Ovary (tissue), 3 donors: ENCODE measurements around the gene LCE1A.

Source experiments
- POLR2A ChIP-seq: fragments of 450-650 bp; IDR thresholded peaks from one replicate; pipeline ENCODE4 v1.6.1; 2017; ENCODE audit warnings: antibody characterized with exemption, mild to moderate bottlenecking, moderate library complexity
- TF ChIP-seq, protein P1 (sequence below), 3 donors: fragments of 450-650 bp in 2 of 3; fragments of 200-600 bp in 1 of 3; IDR thresholded peaks; one replicate each; pipeline versions ENCODE4 v1.5.1 to v1.8.0; 2016 to 2022; ENCODE audit warnings: antibody characterized with exemption in 3 of 3, mild to moderate bottlenecking in 1 of 3
- donor health status: DM: no; HTN: no; CAD: no.

DNA sequence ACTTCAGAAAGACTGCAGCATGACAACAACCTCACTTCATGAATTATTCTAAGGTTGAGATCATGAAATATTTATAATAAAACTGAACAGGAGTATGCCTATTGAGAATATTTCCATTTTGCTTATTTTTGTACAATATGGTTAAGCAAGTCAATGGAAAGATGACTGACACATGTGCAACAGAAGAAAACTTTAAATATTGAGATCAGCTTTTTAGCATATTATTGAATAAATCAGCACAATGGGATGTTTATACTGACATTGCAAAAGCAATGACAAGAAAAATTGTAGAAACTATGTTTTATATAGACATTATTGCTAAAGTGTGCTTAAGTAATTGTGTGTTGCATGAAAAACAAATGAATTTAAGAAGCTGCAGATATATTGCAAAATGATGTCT is 37.2 kb downstream of the LCE1A start:
- TF ChIP-seq, protein P1, sequence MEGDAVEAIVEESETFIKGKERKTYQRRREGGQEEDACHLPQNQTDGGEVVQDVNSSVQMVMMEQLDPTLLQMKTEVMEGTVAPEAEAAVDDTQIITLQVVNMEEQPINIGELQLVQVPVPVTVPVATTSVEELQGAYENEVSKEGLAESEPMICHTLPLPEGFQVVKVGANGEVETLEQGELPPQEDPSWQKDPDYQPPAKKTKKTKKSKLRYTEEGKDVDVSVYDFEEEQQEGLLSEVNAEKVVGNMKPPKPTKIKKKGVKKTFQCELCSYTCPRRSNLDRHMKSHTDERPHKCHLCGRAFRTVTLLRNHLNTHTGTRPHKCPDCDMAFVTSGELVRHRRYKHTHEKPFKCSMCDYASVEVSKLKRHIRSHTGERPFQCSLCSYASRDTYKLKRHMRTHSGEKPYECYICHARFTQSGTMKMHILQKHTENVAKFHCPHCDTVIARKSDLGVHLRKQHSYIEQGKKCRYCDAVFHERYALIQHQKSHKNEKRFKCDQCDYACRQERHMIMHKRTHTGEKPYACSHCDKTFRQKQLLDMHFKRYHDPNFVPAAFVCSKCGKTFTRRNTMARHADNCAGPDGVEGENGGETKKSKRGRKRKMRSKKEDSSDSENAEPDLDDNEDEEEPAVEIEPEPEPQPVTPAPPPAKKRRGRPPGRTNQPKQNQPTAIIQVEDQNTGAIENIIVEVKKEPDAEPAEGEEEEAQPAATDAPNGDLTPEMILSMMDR (IDR thresholded peaks at IDR 0.05), result no peak
- no peak for TF ChIP-seq POLR2A
